GM06990 (cell line): ENCODE measurements around the gene FBXO31.

ENCODE experiments used
- DNase-seq: peaks from one replicate; pipeline ENCODE4 v3.0.0-alpha.2; 2011; ENCODE audit not compliant: insufficient read length; ENCODE audit errors: extremely low read depth
- H3K27me3 ChIP-seq: replicated peaks from 2 replicates; pipeline ENCODE4 v1.6.0; 2011; ENCODE audit warnings: low read length; ENCODE audit not compliant: control insufficient read depth, insufficient read depth
- H3K36me3 ChIP-seq: 2 replicates; pipeline ENCODE4 v1.5.1; 2011; ENCODE audit warnings: low read length; ENCODE audit not compliant: control insufficient read depth, insufficient read depth
- H3K4me3 ChIP-seq: replicated peaks from 2 replicates; pipeline ENCODE4 v1.5.1; 2011; ENCODE audit warnings: low read depth, mild to moderate bottlenecking, control low read depth, low read length
- CTCF ChIP-seq: IDR thresholded peaks from 2 replicates; pipeline ENCODE4 v1.5.1; 2011; ENCODE audit warnings: low read length, control low read depth, mild to moderate bottlenecking, inconsistent platforms; ENCODE audit not compliant: insufficient read depth, poor library complexity, severe bottlenecking

Gene FBXO31

GRCh38 chr16:87369117-87369765 is 14.3 kb downstream of the FBXO31 start:
- TF ChIP-seq CTCF, result no peak
- Histone ChIP-seq H3K27me3 (no peaks in the 10 kb centered on the region), H3K4me3 (no peak overlapping the region), H3K36me3 (peaks cover 4% of the 10 kb centered on the region)
- no peak for DNase-seq

- H3K27me3 ChIP-seq, result no peaks in the 10 kb centered on the region
- no peak for TF ChIP-seq CTCF
- no peak overlapping the region for H3K4me3 ChIP-seq
- DNase-seq, result no peak
- H3K36me3 ChIP-seq, result peaks cover 7% of the 10 kb centered on the region
Measured at GRCh38 chr16:87368029-87368770, 15.4 kb downstream of the FBXO31 start.

DNA sequence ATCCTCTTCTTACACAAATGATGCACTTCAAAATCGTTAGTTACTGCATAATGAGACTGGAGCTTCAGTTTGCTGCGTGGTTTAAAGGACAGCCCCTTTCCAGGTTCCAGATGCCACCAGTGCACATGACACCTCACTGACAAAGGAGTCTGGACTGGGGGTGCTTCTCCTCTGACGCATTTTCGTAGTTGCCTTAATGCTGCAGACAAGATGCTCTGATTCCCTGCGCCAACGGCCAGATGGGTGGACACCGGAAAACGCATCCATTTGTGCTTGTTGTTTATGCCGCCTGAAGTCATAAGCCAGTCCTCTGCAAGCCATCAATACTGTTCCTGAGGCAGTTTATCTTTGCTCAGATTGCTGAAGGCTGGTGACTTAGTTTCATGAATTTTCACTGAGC is 16.0 kb downstream of the FBXO31 start:
- H3K4me3 ChIP-seq, result no peak overlapping the region
- peaks cover 7% of the 10 kb centered on the region for H3K36me3 ChIP-seq
- no peaks in the 10 kb centered on the region for H3K27me3 ChIP-seq
- TF ChIP-seq CTCF, result no peak
- DNase-seq, result no peak

DNA sequence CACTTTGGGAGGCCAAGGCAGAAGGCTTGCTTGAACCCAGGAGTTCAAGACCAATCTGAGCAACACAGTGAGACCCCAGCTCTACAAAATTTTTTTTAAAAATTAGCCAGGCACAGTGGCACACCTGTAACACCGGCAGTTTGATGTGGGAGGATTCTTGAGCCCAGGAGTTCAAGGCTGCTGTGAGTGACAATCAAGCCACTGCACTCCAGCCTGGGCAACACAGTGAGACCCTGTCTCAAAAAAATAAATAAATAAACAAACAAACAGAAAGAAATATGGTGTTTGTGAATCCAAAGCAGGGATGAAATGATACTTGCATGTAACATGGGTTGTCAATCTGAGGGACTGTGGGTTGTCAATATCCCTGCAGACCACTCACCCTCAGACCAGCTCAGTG is 16.6 kb downstream of the FBXO31 start:
- H3K4me3 ChIP-seq, result no peak overlapping the region
- H3K27me3 ChIP-seq, result no peaks in the 10 kb centered on the region
- DNase-seq, result no peak
- no peak for TF ChIP-seq CTCF
- peaks cover 7% of the 10 kb centered on the region for H3K36me3 ChIP-seq

GRCh38 chr16:87366288-87366687 is 17.3 kb downstream of the FBXO31 start:
- H3K27me3 ChIP-seq, result no peaks in the 10 kb centered on the region

More at GRCh38 chr16:87366288-87366687, 17.3 kb downstream of the FBXO31 start:
- Histone ChIP-seq H3K4me3 (no peak overlapping the region), H3K36me3 (peaks cover 8% of the 10 kb centered on the region)
- DNase-seq, result no peak
- no peak for TF ChIP-seq CTCF
